GM21390 (cell line): ENCODE measurements around the gene BCL2L2.
"Not testable (repeated sequence)": the region's sequence is repeated elsewhere in the genome, so short reads cannot be mapped to it uniquely, and the experiment has no call there.

Experiments used
- ATAC-seq: cut with Tn5 transposase; IDR thresholded peaks from one replicate; pipeline ENCODE4 v1.9.1; 2021; ENCODE audit not compliant: unreplicated experiment

BCL2L2 gene

DNA sequence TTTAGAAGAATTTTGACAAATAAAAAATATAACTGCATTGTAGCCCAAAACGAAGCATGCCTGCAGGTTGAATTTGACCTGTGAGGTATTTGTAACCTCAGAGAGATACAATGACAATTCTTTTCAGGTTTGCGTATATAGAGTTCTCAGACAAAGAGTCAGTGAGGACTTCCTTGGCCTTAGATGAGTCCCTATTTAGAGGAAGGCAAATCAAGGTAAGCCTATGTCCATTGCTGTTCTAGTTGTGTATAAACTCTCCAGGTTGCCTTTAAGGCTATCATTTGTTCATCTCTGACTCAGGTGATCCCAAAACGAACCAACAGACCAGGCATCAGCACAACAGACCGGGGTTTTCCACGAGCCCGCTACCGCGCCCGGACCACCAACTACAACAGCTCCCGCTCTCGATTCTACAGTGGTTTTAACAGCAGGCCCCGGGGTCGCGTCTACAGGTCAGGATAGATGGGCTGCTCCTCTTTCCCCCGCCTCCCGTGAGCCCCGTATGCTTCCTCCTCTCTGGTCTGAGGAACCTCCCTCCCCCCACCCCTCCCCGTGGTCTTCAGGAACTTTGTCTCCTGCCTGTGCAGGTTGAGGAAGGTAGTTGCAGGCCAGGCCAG is 17.3 kb downstream of the BCL2L2 start:
- ATAC-seq, result no peak

DNA sequence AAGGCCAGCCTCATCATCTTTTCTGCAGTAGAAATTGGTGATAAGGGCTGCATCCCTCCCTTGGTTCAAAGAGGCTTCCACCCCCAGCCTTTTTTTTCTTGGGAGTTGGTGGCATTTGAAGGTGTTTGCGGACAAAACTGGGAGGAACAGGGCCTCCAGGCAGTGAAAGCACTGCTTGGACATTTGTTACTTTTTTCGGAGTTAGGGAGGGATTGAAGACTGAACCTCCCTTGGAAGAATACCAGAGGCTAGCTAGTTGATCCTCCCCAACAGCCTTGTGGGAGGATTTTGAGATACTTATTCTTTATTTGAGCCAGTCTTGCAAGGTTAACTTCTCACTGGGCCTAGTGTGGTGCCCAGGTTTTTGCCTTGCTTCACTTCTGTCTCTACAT is 17.8 kb downstream of the BCL2L2 start:
- no peak for ATAC-seq

DNA sequence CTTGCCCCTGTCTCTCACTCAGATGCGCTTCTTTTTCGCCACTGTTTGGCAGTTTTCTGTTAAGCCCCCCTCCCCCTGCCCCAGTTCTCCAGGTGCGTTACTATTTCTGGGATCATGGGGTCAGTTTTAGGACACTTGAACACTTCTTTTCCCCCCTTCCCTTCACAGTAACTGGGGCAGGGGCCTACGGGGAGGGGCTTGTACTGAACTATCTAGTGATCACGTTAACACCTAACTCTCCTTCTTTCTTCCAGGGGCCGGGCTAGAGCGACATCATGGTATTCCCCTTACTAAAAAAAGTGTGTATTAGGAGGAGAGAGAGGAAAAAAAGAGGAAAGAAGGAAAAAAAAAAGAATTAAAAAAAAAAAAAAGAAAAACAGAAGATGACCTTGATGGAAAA is 18.4 kb downstream of the BCL2L2 start:
- ATAC-seq, result no peak

DNA sequence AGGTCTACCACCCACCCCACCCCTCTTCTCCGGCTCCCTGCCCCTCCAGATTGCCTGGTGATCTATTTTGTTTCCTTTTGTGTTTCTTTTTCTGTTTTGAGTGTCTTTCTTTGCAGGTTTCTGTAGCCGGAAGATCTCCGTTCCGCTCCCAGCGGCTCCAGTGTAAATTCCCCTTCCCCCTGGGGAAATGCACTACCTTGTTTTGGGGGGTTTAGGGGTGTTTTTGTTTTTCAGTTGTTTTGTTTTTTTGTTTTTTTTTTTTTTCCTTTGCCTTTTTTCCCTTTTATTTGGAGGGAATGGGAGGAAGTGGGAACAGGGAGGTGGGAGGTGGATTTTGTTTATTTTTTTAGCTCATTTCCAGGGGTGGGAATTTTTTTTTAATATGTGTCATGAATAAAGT is 19.1 kb downstream of the BCL2L2 start:
- not testable (repeated sequence) for ATAC-seq

DNA sequence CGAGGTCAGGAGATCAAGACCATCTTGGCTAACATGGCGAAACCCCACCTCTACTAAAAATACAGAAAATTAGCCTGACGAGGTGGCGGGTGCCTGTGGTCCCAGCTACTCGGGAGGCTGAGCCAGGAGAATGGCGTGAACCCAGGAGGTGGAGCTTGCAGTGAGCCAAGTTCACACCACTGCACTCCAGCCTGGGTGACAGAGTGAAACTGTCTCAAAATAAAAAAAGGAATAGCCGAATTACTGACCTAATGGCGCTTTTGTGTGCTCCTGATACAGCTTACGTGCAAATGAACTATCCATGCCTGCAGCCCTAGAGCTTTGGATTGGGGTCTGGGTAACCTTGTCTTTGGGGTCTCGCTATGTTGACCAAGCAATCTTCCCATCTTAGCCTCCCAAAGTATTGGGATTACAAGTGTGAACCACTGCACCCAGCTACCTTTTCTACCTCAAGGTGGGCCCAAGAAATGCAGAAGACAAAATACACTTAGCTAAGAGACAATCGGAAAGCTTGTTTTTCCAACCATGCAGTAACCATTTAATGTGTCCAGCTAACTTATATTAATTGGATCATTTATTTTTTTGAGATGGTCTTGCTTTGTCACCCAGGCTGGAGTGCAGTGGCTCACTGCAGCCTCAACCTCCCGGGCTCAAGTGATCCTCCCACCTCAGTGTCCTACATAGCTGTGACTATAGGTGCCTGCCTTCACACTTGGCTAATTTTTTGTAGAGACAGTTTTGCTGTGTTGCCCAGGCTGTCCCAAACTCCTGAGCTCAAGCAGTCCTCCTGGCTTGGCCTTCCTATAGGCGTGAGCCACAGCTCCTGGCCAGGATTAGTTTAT is 20.1 kb downstream of the BCL2L2 start:
- no peak for ATAC-seq

DNA sequence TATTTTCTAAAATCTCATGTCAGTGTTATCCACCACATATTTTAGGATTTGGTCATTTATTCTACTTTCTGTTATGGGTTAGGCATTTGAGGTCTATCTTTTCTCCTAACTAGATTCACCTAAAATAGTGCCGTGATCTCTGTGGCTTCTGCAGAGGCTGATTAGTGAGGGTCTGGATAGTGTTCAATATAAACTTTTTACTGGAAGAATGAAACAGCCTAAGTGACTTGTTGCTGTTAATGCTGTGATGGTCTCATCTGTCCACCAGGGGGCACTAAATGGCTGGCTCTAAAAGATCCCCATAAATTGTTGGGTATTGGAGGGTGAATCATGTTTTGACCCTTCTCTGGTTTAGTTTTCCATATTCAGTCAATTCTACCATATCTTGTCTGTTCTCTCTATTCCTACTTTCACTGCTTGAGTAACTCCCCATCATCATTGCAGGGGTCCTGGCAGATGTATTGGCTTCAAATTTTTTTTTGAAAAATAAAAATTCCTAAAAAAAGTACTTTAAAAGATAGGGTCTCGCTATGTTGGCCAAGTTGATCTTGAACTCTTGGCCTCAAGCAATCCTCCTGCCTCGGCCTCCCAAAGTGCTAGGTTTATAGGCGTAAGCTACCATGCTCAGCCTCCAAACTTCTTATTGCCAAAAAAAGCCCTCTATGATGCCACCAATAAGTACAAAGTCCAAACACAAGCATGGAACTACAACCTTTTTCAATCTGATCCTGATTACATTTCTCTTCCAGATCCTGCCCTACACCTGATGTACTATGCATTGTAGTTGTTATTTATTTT is 21.5 kb downstream of the BCL2L2 start:
- no peak for ATAC-seq

DNA sequence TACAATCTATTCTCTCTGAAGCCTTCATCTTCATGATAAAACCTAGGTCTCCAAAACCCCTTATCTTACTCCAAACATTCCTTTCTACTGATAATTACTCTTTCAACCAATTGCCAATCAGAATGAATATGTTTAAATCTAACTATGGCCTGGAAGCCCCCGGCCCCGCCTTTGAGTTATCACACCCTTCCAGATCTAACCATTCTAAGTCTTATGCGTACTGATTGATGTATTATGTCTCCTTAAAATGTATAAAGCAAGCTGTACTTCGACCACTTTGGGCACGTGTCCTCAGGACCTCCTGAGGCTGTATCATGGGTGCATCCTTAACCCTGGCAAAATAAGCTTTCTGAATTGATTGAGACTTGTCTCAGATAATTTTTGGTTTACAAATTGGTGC is 29.0 kb downstream of the BCL2L2 start:
- no peak for ATAC-seq

DNA sequence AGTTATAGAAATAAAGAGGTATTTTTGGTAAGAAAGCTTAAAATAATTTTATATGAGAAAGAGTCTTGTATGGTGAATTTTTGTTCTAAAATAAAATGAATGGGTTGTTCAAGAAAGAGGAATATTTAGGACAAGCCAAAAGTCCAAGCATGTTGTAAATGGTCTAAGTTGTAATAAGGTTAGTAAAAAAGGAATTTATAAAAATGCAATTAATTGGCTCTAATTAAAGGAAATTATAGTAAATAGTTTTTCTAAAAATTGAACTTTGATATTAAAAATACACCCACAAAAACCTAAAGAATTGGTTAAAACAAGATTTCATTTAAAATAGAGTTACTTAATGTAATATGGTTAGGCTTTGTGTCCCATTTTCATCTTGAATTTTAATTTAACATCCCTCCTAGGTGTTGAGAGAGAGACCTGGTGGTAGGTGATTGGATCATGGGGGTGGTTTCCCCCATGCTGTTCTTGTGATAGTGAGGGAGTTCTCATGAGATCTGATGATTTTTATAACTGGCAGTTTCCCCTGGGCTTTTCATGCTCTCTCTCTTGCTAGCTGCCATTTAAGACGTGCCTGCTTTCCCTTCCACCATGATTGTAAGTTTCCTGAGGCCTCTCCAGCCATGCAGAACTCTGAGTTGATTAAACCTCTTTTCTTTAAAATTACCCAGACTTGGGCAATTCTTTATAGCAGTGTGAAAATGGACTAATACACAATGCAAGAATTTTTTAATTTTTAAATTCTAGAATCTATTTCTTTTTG is 33.1 kb downstream of the BCL2L2 start:
- ATAC-seq, result no peak

DNA sequence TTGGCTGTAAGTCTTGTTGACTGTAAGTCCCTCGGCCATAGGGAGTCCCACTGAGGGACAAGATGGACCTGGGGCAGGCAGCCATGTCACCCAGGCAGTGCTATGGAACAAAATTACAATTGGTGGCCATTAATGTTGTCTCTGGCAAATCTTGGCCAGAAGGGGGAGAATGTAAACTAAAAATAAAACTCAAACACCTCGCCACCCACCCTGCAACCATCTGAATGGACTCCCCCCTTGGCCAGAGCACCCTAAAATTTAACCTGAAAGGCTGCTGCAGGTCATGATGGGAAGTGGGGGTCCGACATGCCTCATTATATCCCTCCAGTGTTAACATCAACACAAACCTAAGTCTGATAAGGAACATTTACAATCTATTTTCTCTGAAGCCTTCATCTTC is 37.8 kb downstream of the BCL2L2 start:
- ATAC-seq, result no peak

DNA sequence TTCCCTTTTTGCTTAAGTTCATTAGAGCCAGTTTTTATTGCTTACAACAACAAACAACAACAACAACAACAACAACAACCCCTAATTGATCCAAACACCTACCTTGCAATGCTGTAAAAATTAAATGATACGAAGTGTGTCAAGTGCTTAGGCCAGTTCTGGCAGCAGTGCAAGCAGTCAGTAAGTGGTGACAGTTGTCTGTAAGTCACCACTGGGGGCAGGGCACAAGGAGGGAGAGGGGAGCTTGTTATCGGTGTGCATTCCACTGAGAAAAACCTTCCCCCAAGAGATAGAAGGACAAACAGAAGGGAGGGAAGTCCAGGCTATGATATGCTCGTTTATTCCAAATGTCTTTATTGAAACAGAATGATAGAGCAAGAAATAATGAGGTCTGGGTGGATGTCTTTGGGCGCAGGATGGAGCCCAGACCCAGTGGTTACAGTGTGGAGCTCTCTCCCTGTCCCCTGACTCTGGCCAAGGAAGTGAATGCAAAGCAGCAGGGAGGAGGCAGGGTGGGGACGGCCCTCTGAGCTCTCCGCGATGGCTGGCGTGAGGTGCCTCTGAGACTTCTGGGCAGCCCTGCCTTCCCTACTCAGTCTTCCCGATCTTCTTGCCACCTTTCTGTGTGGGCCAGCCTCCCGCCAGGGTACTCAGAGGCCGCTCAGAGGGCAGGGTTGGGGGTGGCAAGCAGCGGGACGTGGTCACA is 39.5 kb downstream of the BCL2L2 start:
- ATAC-seq, result no peak

DNA sequence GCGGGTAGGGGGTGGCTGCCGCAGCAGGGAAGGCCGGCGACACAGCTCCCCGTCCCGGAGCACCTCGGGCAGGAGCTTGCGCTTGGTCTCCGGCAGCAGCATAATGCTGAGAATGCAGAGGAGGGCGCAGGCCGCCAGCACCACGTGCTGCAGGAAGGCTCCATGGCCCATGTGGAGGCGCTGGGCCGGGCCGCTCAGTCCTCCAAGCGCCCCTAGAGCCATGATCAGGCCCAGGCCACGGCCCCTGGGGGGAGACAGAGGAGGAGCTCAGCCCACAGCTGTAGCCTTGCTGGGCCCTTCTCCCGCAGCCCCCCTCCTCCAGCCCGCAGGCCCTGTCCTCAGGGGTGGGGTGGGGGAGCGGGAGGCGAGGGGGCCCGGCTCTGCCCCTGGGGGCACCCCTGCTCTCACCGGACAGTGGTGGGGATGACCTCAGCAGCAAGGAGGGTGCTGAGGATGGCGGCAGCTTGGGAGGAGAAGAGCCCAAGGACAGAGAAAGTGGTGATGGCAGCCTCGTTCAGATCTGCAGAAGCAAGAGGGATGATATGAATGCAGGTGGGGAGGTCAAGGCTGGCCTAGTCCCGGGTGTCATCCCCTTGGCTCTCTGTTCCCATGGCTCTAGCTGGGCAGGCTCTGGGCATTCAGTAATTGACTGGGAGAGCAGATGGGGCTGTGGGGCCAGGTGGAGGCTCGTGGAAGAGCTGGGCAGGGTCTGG is 40.2 kb downstream of the BCL2L2 start:
- no peak for ATAC-seq

DNA sequence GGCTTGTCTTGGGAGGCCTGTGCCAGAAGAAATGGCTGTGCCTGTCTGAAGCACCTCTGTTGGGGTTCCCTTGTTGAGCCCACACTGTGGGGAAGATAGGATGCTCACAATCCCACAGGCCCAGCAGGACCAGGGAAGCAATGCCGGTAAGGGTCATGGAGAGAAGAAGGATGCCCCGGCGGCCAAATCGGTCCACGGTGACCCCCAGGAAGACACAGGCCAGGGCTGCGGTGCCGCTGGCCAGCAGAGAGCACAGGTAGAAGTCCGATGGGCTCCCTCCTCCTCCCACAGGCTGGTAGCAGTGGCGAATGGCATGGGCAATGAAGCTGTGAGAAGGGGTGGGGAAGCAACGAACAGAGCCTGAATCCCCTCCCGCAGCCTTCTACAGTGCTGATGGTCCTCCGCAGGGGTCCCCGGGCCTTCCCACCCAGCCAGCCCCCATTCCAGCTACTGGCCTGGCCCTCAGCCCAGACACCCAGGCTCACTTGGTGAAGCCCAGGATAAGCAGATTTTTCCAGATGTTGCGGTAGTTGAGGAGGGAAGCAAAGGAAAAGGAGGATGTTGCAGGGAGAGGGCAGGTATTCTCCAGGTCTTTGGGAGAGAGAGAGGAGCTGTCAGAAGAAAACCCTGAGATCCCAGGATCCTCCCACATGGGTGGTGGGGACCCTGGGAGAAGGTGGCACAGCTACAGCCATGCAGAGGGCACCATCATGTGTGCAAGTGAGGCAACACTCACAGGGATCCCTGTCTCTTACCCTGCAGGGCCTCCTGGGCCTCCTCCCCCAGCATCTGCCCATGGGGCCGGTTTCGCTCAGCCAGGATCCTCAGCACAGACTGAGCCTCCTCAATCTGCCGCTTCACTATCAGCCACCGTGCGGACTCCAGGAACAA is 41.0 kb downstream of the BCL2L2 start:
- ATAC-seq, result no peak

DNA sequence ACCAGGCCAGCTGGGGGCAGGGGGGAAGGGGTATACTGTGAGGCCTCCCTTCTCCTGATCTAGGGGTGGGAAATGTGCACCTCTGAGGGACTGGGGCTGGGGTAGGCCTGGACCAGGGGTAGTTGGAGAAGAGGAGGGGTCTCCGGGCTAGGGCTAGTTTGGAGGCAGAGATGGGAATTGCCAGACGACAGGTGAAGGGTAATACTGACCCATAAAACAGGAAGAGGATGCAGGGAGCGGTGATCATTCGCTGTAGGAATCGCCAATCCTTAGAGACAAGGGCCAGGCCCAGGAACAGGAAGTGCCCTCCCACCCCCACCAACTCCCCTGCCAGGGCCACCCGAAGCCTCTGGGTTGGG is 41.6 kb downstream of the BCL2L2 start:
- ATAC-seq, result no peak

DNA sequence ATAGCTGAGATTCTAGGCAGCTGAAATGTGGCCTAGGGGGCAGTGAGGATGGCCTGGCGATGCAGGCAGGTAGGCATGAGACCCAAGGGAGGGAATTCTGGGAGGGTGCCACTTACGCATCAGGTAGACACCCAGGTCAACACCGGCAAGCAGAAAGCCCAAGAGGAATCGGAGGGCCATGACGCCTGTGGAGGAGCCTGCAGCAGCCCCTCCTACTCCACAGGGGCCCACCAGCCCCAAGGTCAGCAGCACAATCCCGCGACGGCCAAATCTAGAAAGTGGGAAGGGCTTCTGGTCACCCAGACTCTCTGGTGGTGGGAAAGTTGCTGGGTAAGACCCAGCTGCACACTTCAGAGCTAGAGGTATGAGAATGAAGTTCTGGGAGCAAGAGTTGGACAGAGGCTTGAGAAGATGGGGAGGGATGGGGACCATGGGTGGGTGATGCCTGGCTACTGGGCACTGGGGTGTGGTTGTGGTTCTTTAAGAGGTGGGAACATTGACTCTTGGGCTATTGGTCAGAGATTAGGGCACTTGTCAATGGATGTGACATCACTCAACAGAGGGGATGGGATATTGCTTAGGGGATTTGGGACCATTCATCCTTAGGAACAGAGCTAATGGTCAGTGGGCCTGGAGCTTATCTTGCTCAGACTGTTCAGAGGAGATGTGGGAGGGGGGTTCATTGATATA is 42.7 kb downstream of the BCL2L2 start:
- no peak for ATAC-seq

DNA sequence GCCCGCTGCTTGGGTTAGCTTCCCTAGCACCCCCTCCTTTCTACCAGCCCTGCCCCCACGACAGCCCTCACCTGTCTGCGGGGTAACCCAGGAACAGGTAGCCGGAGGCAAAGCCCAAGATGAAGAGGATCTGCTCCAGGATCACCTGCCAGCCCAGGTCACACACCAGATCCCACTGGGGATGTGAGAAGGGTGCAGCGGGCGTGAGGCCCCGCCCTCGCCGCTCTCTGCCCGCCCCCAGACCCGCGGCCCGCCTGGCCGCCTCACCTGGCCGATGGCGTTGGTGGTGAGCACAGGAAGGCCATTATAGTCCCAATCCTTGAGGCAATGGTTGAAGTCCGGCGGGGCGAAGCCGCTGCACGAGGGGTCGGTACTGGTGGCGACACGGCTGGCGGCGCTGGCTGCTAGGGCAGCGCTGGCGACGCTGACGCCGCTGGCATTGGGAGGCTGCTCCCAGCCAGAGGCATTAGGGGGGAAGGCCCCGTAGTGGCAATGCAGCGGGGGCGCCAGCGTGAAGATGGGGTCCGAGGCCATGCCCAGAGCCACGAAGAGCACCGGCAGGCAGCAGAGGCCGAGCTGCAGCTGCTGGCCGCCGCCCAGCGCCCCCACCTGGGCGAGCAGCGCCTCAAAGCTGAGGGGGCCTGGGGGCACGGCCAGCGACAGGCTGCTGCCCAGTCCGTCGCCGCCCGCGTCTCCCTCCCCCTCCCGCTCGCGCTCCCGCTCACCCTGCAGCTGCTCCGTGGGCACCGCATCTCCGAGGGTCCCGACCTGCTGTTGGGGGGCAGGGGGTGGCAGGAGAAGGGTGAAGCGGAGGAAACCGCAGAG is 45.3 kb downstream of the BCL2L2 start:
- ATAC-seq, result no peak

DNA sequence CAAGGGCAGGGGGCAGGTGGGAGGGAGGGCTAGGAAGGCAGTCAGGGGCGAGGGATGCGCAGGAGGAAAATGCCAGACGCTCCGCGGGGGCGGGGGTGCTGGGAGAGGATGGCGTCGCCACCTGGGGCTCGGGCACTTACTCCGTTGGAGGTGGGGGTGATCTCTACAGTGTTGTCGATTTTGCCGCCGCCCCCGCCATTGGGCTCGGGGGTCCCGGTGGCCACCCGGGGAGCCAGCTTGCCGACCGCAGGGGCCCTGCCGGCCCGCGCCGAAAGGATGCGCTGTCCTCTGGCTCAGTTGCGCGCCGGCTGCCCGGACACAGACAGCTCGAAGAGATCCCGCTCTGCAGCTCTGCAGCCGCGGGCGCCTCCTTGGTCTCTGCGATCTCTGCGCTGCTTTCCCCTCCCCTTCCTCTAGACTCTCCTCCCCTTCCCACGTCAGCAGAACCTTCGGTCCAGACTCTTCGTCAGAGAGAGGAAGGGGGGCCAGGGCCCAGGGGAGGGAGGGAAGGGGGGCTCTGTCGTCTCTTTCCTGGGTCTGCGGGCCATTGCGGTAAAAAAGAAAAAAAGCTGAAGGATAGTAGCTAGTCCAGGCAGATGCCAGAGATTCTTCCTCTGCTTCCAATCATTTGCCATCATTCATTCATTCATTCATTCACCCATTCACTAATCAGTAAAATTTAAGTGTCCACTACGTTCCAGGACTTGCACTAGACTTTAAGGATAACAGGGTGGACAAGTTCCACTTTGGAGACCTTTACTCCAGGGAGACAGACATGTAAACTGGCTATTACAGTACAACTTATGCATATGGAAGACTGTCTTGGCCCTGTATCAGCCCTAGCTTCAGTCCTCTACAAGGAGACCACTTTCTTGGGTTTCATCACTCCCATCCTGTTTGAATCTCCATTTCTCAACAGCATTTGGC is 46.1 kb downstream of the BCL2L2 start, which contains the start of gene SLC22A17:
TSS of gene SLC22A17 (minus strand) at position 382 of the 927 bp plus-strand sequence.
- no peak for ATAC-seq
